Adrenal gland (tissue), 12 donors: ENCODE results near the gene SPATA31C1. TPM values are rescaled to one million over a fixed set of nuclear protein-coding genes. Genes with fewer than 3 reads are reported as not detected.
A peak's percentile ranks its signal among the peaks of the same experiment; 100 is the strongest.

Source experiments
- DNase-seq, 7 donors: peaks; one replicate each; pipeline ENCODE4 v3.0.0-alpha.2; 2019 to 2020
- H3K27ac ChIP-seq, 5 donors: fragments of 200-600 bp; sonication (generic) in 4 of 5; 1 replicate in 3 of 5; 2 replicates in 2 of 5; pipeline versions ENCODE4 v1.5.1 to v1.8.0; 2016 to 2020; ENCODE audit warnings: mild to moderate bottlenecking in 1 of 5
- H3K27me3 ChIP-seq: fragments of 200-600 bp; 2 replicates; pipeline ENCODE4 v1.8.0; 2021
- H3K36me3 ChIP-seq, 2 donors: fragments of 200-600 bp; replicated peaks in 1 of 2; 1 replicate in 1 of 2; 2 replicates in 1 of 2; pipeline versions ENCODE4 v1.5.1 to v1.8.0; 2018 to 2022
- H3K4me1 ChIP-seq, 2 donors: fragments of 200-600 bp; replicated peaks in 1 of 2; 1 replicate in 1 of 2; 2 replicates in 1 of 2; pipeline versions ENCODE4 v1.5.1 to v1.8.0; 2018 to 2021
- H3K4me3 ChIP-seq, 4 donors: fragments of 200-600 bp; sonication (generic) in 3 of 4; one replicate each; pipeline ENCODE4 v1.5.1; 2016 to 2018
- H3K9me3 ChIP-seq, 3 donors: fragments of 200-600 bp; sonication (generic) in 1 of 3; replicated peaks in 1 of 3; 1 replicate in 2 of 3; 2 replicates in 1 of 3; pipeline versions ENCODE4 v1.5.1 to v1.8.0; 2016 to 2021
- CTCF ChIP-seq, 6 experiments: fragments of 450-650 bp in 4 of 6; fragments of 200-600 bp in 2 of 6; sonication (generic) in 1 of 6; IDR thresholded peaks; 1 replicate in 5 of 6; 2 replicates in 1 of 6; pipeline versions ENCODE4 v1.5.1 to v1.8.0; 2016 to 2021; ENCODE audit warnings: antibody characterized with exemption in 6 of 6, mild to moderate bottlenecking in 2 of 6, moderate library complexity in 1 of 6
- POLR2A ChIP-seq, 2 donors: fragments of 450-650 bp; IDR thresholded peaks; one replicate each; pipeline ENCODE4 v1.6.1; 2017; ENCODE audit warnings: antibody characterized with exemption in 2 of 2, mild to moderate bottlenecking in 2 of 2, moderate library complexity in 1 of 2
- WGBS, 4 donors: extraction: QIAGEN DNeasy Blood & Tissue Kit in 2 of 4; methylation state at CpG; one replicate each; pipeline versions ENCODE4 v1.1.5 to v1.1.7; 2013 to 2017; 5-methylcytosine and 5-hydroxymethylcytosine counted together
- intact Hi-C, 2 donors: fragments of 100-400 bp; cut with DNase I; formaldehyde crosslinking; loops; one replicate each; pipeline versions ENCODE4 v1.14.1 to v1.15.0; 2022 to 2023
- polyA plus RNA-seq, 3 donors: library from polyadenylated mRNA; stranded (reverse); fragments of 200-250 nt in 2 of 3; fragments of 350-450 nt in 1 of 3; fragmentation: Illumina TruSeq in 1 of 3; extraction: RNeasy Lipid Tissue Mini Kit (QIAGEN cat#74804) in 1 of 3; gene quantifications; one replicate each; pipeline ENCODE4 v1.2.3, GENCODE V29; 2013 to 2014
- total RNA-seq, 9 donors: library from RNA; depleted of rRNA in 4 of 9; stranded (reverse); fragments of >200 nt in 4 of 9; fragments of 120-200 nt in 1 of 9; fragmentation: NEBNext Ultra II Directional in 1 of 9; extraction: Animal tissue kit (Norgen Biotek cat#: 25700) in 1 of 9; gene quantifications; one replicate each; pipeline versions ENCODE4 v1.1.0 to v1.2.4, GENCODE V29; 2013 to 2023
- donor health status: healthy with polysubstance abuse.
- donor health status: Bipolar disorder and iron deficiency.
- donor health status: DM: yes; HTN: yes; CAD: no.
- donor health status: DM: no; HTN: no; CAD: no.
- donor health status: DM: no; HTN: no; CAD: no.
- donor health status: DM: yes; HTN: yes; CAD: no.

The SPATA31C1 gene
- total and polyA plus RNA-seq, 12 donors = not detected

GRCh38 chr9:87954230-87954629 is 36.5 kb downstream of the SPATA31C1 start:
- Histone ChIP-seq H3K27ac (no peak overlapping the region), H3K27me3 (no peaks in the 10 kb centered on the region), H3K36me3 (no peaks in the 10 kb centered on the region), H3K9me3 (peaks cover 0 to 4% (median 0%) of the 10 kb centered on the region in 3 donors), H3K4me3 (no peak overlapping the region), H3K4me1 (no peaks in the 10 kb centered on the region)
- no peak for TF ChIP-seq POLR2A (IDR thresholded peaks at IDR 0.05)
- TF ChIP-seq CTCF (IDR thresholded peaks at IDR 0.05) = no peak
- 83 to 91% (median 87%) methylated on average over 3 of the region's 3 CpGs for WGBS, 4 donors
- DNase-seq = no peak
- intact Hi-C loops = loop anchor here in 1 of 2 donors (5.0 kb wide), 2 partner anchors 88 to 623 kb away; no protein-coding TSS in a partner anchor

GRCh38 chr9:87957839-87958238 is 40.1 kb downstream of the SPATA31C1 start:
- no peak for TF ChIP-seq POLR2A (IDR thresholded peaks at IDR 0.05)
- no peak for TF ChIP-seq CTCF (IDR thresholded peaks at IDR 0.05)
- intact Hi-C loops = no loop called here
- Histone ChIP-seq H3K4me3 (no peak overlapping the region), H3K36me3 (no peaks in the 10 kb centered on the region), H3K27me3 (no peaks in the 10 kb centered on the region), H3K27ac (no peak overlapping the region), H3K9me3 (no peaks in the 10 kb centered on the region), H3K4me1 (peaks cover 5 to 8% of the 10 kb centered on the region in 2 donors)
- 83 to 93% (median 88%) methylated on average over 7 of the region's 7 CpGs for WGBS, 4 donors
- no peak for DNase-seq

GRCh38 chr9:87958591-87958990 is 40.8 kb downstream of the SPATA31C1 start:
- no peak overlapping the region for H3K4me3 ChIP-seq
- TF ChIP-seq CTCF (IDR thresholded peaks at IDR 0.05) (no peak), POLR2A (IDR thresholded peaks at IDR 0.05) (no peak)
- intact Hi-C loops = no loop called here
- DNase-seq = no peak
- WGBS, 4 donors = 88 to 100% (median 97%) methylated on average over 1 of the region's 1 CpG
- no peaks in the 10 kb centered on the region for H3K27me3 ChIP-seq
- no peaks in the 10 kb centered on the region for H3K36me3 ChIP-seq
- H3K9me3 ChIP-seq = no peaks in the 10 kb centered on the region
- H3K27ac ChIP-seq = no peak overlapping the region
- peaks cover 5 to 8% of the 10 kb centered on the region in 2 donors for H3K4me1 ChIP-seq

GRCh38 chr9:87959916-87960581 is 42.3 kb downstream of the SPATA31C1 start:
- no peak overlapping the region for H3K4me3 ChIP-seq
- H3K4me1 ChIP-seq = peaks cover 5 to 8% of the 10 kb centered on the region in 2 donors
- 12 to 29% (median 26%) methylated on average over 4 of the region's 4 CpGs for WGBS, 4 donors
- no peaks in the 10 kb centered on the region for H3K27me3 ChIP-seq
- H3K36me3 ChIP-seq = no peaks in the 10 kb centered on the region
- DNase-seq = peak in 5 of 7 donors; percentile 34 to 69 (median 49)
- intact Hi-C loops = no loop called here
- H3K27ac ChIP-seq = peak overlapping the region in 4 of 5 donors; percentile 32 to 79 (median 52)
- TF ChIP-seq CTCF (IDR thresholded peaks at IDR 0.05) (no peak), POLR2A (IDR thresholded peaks at IDR 0.05) (no peak)
- H3K9me3 ChIP-seq = no peaks in the 10 kb centered on the region
